IMR-90 (cell line): Measurements from ENCODE around the gene GNB5. TPM values are rescaled to one million over a fixed set of nuclear protein-coding genes. Genes with fewer than 3 reads are reported as not detected.

Source experiments
- ATAC-seq: fragments of 200-7000 bp; cut with Tn5 transposase; 2 replicates; pipeline ENCODE4 v1.9.1; 2020; ENCODE audit warnings: low read depth, mild to moderate bottlenecking, moderate library complexity
- BruUV-seq: library from RNA; stranded (reverse); fragments of 400-500 nt; replicated peaks from 2 replicates; lab custom pipeline; 2021; lab: Mats Ljungman, UMichigan
- CTCF ChIA-PET: fragments of 300-600 bp; formaldehyde crosslinking; extraction: SDS; loops from one replicate; lab custom pipeline; 2021; ENCODE audit warnings: antibody characterized with exemption; lab: Yijun Ruan, JAX
- POLR2A ChIA-PET: fragments of 300-600 bp; sonication (Branson Sonifier 250); formaldehyde crosslinking; loops from one replicate; lab custom pipeline; 2022; ENCODE audit warnings: antibody characterized with exemption; ENCODE audit not compliant: unreplicated experiment; lab: Charles Lee
- DNase-seq: peaks from one replicate; pipeline ENCODE4 v3.0.0; 2013
- H2AFZ ChIP-seq: replicated peaks from 2 replicates; pipeline ENCODE3; 2013; ENCODE audit warnings: low read length, mild to moderate bottlenecking; ENCODE audit not compliant: poor library complexity
- H2AK5ac ChIP-seq: 2 replicates; pipeline ENCODE4 v1.6.1; 2013; ENCODE audit warnings: low read depth, low read length, inconsistent platforms
- H2AK9ac ChIP-seq: replicated peaks from 2 replicates; pipeline ENCODE3; 2013; ENCODE audit warnings: mild to moderate bottlenecking, low read depth, low read length, moderate library complexity; ENCODE audit not compliant: poor library complexity
- H2BK120ac ChIP-seq: 2 replicates; pipeline ENCODE4 v1.6.1; 2013; ENCODE audit warnings: low read depth, low read length, inconsistent platforms
- H2BK15ac ChIP-seq: 3 replicates; pipeline ENCODE4 v1.6.1; 2013; ENCODE audit warnings: low read depth, low read length, inconsistent platforms
- H2BK20ac ChIP-seq: 2 replicates; pipeline ENCODE4 v1.6.1; 2013; ENCODE audit warnings: low read depth, mild to moderate bottlenecking, inconsistent platforms, low read length, moderate library complexity
- H2BK5ac ChIP-seq: 2 replicates; pipeline ENCODE4 v1.6.1; 2013; ENCODE audit warnings: mild to moderate bottlenecking, low read depth, low read length, inconsistent platforms; ENCODE audit not compliant: poor library complexity, severe bottlenecking
- H3K14ac ChIP-seq: replicated peaks from 2 replicates; pipeline ENCODE4 v1.6.1; 2013; ENCODE audit warnings: low read depth, low read length, inconsistent platforms
- H3K18ac ChIP-seq: 2 replicates; pipeline ENCODE4 v1.6.1; 2013; ENCODE audit warnings: low read depth, low read length, control low read depth
- H3K23ac ChIP-seq: 2 replicates; pipeline ENCODE4 v1.6.1; 2013; ENCODE audit warnings: low read depth, low read length, inconsistent platforms
- H3K27ac ChIP-seq: 2 replicates; pipeline ENCODE4 v1.5.1; 2013; ENCODE audit warnings: mild to moderate bottlenecking, control low read depth, low read length; ENCODE audit not compliant: insufficient read depth
- H3K27me3 ChIP-seq: 2 replicates; pipeline ENCODE4 v1.6.1; 2013; ENCODE audit warnings: low read length; ENCODE audit not compliant: control insufficient read depth, insufficient read depth
- H3K36me3 ChIP-seq: 2 replicates; pipeline ENCODE4 v1.6.1; 2013; ENCODE audit warnings: low read length, mixed read lengths; ENCODE audit not compliant: control insufficient read depth, insufficient read depth
- H3K4ac ChIP-seq: 2 replicates; pipeline ENCODE4 v1.6.1; 2013; ENCODE audit warnings: low read depth, low read length, inconsistent platforms
- H3K4me1 ChIP-seq: 2 replicates; pipeline ENCODE4 v1.6.1; 2013; ENCODE audit warnings: low read length, mixed read lengths; ENCODE audit not compliant: control insufficient read depth, insufficient read depth
- H3K4me2 ChIP-seq: 2 replicates; pipeline ENCODE4 v1.6.1; 2013; ENCODE audit warnings: low read depth, mild to moderate bottlenecking, control low read depth, low read length, moderate library complexity
- H3K4me3 ChIP-seq: 2 replicates; pipeline ENCODE4 v1.5.1; 2013; ENCODE audit warnings: low read depth, mild to moderate bottlenecking, control low read depth, low read length, moderate library complexity; ENCODE audit not compliant: insufficient read depth
- H3K56ac ChIP-seq: 2 replicates; pipeline ENCODE4 v1.6.1; 2013; ENCODE audit warnings: low read length, inconsistent platforms; ENCODE audit not compliant: insufficient read depth; ENCODE audit errors: extremely low read depth
- H3K79me1 ChIP-seq, 2 experiments: 2 replicates each; pipeline ENCODE4 v1.6.1; 2013; ENCODE audit warnings: low read length in 2 of 2, inconsistent platforms in 1 of 2, low read depth in 1 of 2
- H3K9ac ChIP-seq: 2 replicates; pipeline ENCODE4 v1.6.1; 2013; ENCODE audit warnings: low read depth, low read length, control low read depth
- H3K9me1 ChIP-seq: 2 replicates; pipeline ENCODE4 v1.6.1; 2013; ENCODE audit warnings: low read length, inconsistent platforms; ENCODE audit not compliant: insufficient read depth
- H3K9me3 ChIP-seq: 2 replicates; pipeline ENCODE4 v1.6.1; 2013; ENCODE audit warnings: low read length; ENCODE audit not compliant: control insufficient read depth, insufficient read depth
- H4K20me1 ChIP-seq: 2 replicates; pipeline ENCODE4 v1.6.1; 2013; ENCODE audit warnings: low read length, inconsistent platforms; ENCODE audit not compliant: insufficient read depth
- H4K5ac ChIP-seq: 2 replicates; pipeline ENCODE4 v1.6.1; 2013; ENCODE audit warnings: mild to moderate bottlenecking, low read depth, low read length, control low read depth
- H4K8ac ChIP-seq, 2 experiments: 2 replicates each; pipeline ENCODE4 v1.6.1; 2013; ENCODE audit warnings: low read depth in 2 of 2, low read length in 2 of 2, control low read depth in 1 of 2, inconsistent platforms in 1 of 2
- H4K91ac ChIP-seq: 2 replicates; pipeline ENCODE4 v1.6.1; 2013; ENCODE audit warnings: low read depth, low read length, inconsistent platforms; ENCODE audit not compliant: insufficient read depth
- BHLHE40 ChIP-seq: fragments of 150-350 bp; IDR thresholded peaks from 2 replicates; pipeline ENCODE4 v1.6.1; 2016; ENCODE audit warnings: mild to moderate bottlenecking, low read depth, low read length
- CEBPB ChIP-seq: IDR thresholded peaks from 2 replicates; pipeline ENCODE4 v1.6.1; 2012; ENCODE audit warnings: low read depth, low read length, improper control_type of control experiment
- CHD1 ChIP-seq: IDR thresholded peaks from 2 replicates; pipeline ENCODE4 v1.6.1; 2012; ENCODE audit warnings: low read depth, low read length, improper control_type of control experiment
- CTCF ChIP-seq: conservative IDR thresholded peaks from 2 replicates; pipeline ENCODE4 v1.5.1; 2012; ENCODE audit warnings: mild to moderate bottlenecking, low read depth, low read length, improper control_type of control experiment
- ELK1 ChIP-seq: fragments of 150-350 bp; IDR thresholded peaks from 2 replicates; pipeline ENCODE4 v1.6.1; 2016; ENCODE audit warnings: low read depth, mild to moderate bottlenecking, low read length, moderate library complexity, borderline replicate concordance
- MAFK ChIP-seq: IDR thresholded peaks from 2 replicates; pipeline ENCODE4 v1.6.1; 2012; ENCODE audit warnings: low read depth, low read length, improper control_type of control experiment
- NFE2L2 ChIP-seq: fragments of 150-350 bp; IDR thresholded peaks from 2 replicates; pipeline ENCODE4 v1.6.1; 2016; ENCODE audit warnings: low read depth, mild to moderate bottlenecking, low read length
- POLR2A ChIP-seq: IDR thresholded peaks from 2 replicates; pipeline ENCODE4 v1.6.1; 2012; ENCODE audit warnings: mild to moderate bottlenecking, low read depth, low read length
- RAD21 ChIP-seq: IDR thresholded peaks from 2 replicates; pipeline ENCODE4 v1.6.1; 2012; ENCODE audit warnings: low read length, improper control_type of control experiment
- RCOR1 ChIP-seq: IDR thresholded peaks from 2 replicates; pipeline ENCODE4 v1.6.1; 2012; ENCODE audit warnings: mild to moderate bottlenecking, low read length, improper control_type of control experiment; ENCODE audit not compliant: insufficient replicate concordance
- SMC3 ChIP-seq: fragments of 150-350 bp; IDR thresholded peaks from 2 replicates; pipeline ENCODE4 v1.6.1; 2016; ENCODE audit warnings: low read depth, mild to moderate bottlenecking, antibody characterized with exemption, low read length, moderate library complexity
- USF2 ChIP-seq: fragments of 150-350 bp; IDR thresholded peaks from 2 replicates; pipeline ENCODE4 v1.6.1; 2017; ENCODE audit warnings: mild to moderate bottlenecking, antibody characterized with exemption, low read length, low read depth
- WGBS, 2 experiments: methylation state at CpG; one replicate each; pipeline versions ENCODE4 v1.1.5 to v1.1.7; 2013; ENCODE audit warnings: missing lambda C conversion rate in 2 of 2; ENCODE audit not compliant: insufficient read length in 1 of 2; ENCODE audit errors: extremely low coverage in 2 of 2; 5-methylcytosine and 5-hydroxymethylcytosine counted together
- dilution Hi-C: fragments of 300-500 bp; cut with HindIII; formaldehyde crosslinking; loops from one replicate; pipeline ENCODE4 v1.14.3; 2018; ENCODE audit warnings: low sequenced_read_pairs; ENCODE audit not compliant: unreplicated experiment
- in situ Hi-C: fragments of 300-500 bp; cut with MboI; formaldehyde crosslinking; loops from 3 replicates; pipeline ENCODE4 v1.14.3; 2019; ENCODE audit warnings: low sequenced_read_pairs, inconsistent platforms, mixed read lengths
- intact Hi-C: fragments of 100-400 bp; cut with micrococcal nuclease; formaldehyde crosslinking; loops from 2 replicates; pipeline ENCODE4 v1.10.0; 2022
- polyA plus RNA-seq, 3 experiments: library from polyadenylated mRNA; depleted of rRNA; stranded (reverse); fragments of >200 nt; gene quantifications; 2 replicates each; pipeline ENCODE4 v1.2.3, GENCODE V29; 2012; ENCODE audit warnings: low replicate concordance in 1 of 3
- total RNA-seq: library from RNA; depleted of rRNA; stranded (reverse); fragments of >200 nt; gene quantifications from 2 replicates; pipeline ENCODE4 v1.2.3, GENCODE V29; 2012

The GNB5 gene
- total and polyA plus RNA-seq, 2 of the 4 experiments (the other 2 are of a cell fraction): 27.7 to 33.2 TPM

- no peak overlapping the region for H3K4ac ChIP-seq
- no peak overlapping the region for H3K4me2 ChIP-seq
- H3K56ac ChIP-seq: no peak overlapping the region
- H3K9ac ChIP-seq: peak overlapping the region; percentile 83; the same call in 1 of the 2 replicates
- dilution Hi-C loops: no loop called here
- H4K8ac ChIP-seq: peak overlapping the region in 1 of 2 experiments; percentile 83; a peak in 1 of 4 replicates
- ChIA-PET POLR2A (interaction anchor here (0.6 kb wide), 1 partner anchor 15 kb away, joined by 3 read pairs; no protein-coding TSS in a partner anchor), CTCF (no interaction called here)
- BruUV-seq: no TSS peak
- no peak overlapping the region for H2AK9ac ChIP-seq
- no peaks in the 10 kb centered on the region for H3K36me3 ChIP-seq
- no peak overlapping the region for H3K14ac ChIP-seq
- no peak for DNase-seq
- no peak overlapping the region for H2AK5ac ChIP-seq
- H4K91ac ChIP-seq: no peak overlapping the region
- no peak overlapping the region for H3K4me3 ChIP-seq
- no peak overlapping the region for H2BK15ac ChIP-seq
- H4K20me1 ChIP-seq: no peaks in the 10 kb centered on the region
- no peak overlapping the region for H2BK5ac ChIP-seq
- H3K9me3 ChIP-seq: no peaks in the 10 kb centered on the region
- intact Hi-C loops: loop anchor here (5.0 kb wide), 1 partner anchor 556 kb away; no protein-coding TSS in a partner anchor
- H2BK20ac ChIP-seq: no peak overlapping the region
- TF ChIP-seq CHD1: no peak
- TF ChIP-seq NFE2L2: no peak
- no peak for TF ChIP-seq USF2
- no peak for TF ChIP-seq MAFK
- TF ChIP-seq RCOR1: no peak
- no peak for TF ChIP-seq ELK1
- no peak for TF ChIP-seq RAD21
- TF ChIP-seq POLR2A: no peak
- no peak for TF ChIP-seq BHLHE40
- no peak for TF ChIP-seq SMC3
- no peak for TF ChIP-seq CEBPB
- TF ChIP-seq CTCF: no peak
- no CpG with 5 or more reads among the region's 10 CpGs for WGBS, 2 experiments
- no peak overlapping the region for H4K5ac ChIP-seq
- H3K4me1 ChIP-seq: peaks cover 2% of the 10 kb centered on the region; the same call in 1 of the 2 replicates
- H2BK120ac ChIP-seq: no peak overlapping the region
- H2AFZ ChIP-seq: peak overlapping the region; percentile 99
- H3K23ac ChIP-seq: no peak overlapping the region
- H3K27ac ChIP-seq: no peak overlapping the region
- ATAC-seq: no peak
- H3K79me1 ChIP-seq: peaks cover 10 to 17% of the 10 kb centered on the region in 2 experiments; a peak in 3 of 4 replicates
- H3K9me1 ChIP-seq: no peaks in the 10 kb centered on the region
- H3K18ac ChIP-seq: no peak overlapping the region
- in situ Hi-C loops: no loop called here
- no peaks in the 10 kb centered on the region; the same call in 1 of the 2 replicates for H3K27me3 ChIP-seq
These were observed 10.2 kb downstream of the GNB5 start for GRCh38 chr15:52180851-52181450.
